ENCODE measurements around the gene ANKRD60.

Gene ANKRD60

GRCh38 chr20:58228484-58229197 is at the start of gene ANKRD60:
Gene ANKRD60, minus strand, starts transcription at chr20:58228653. Its CDS starts 0 bp downstream, at chr20:58228653.
- DNase-seq, result no peak

- DNase-seq, result no peak
These were observed 49.4 kb upstream of the ANKRD60 start for GRCh38 chr20:58277578-58278472.

GRCh38 chr20:58277107-58277506 is 48.7 kb upstream of the ANKRD60 start:
- DNase-seq, result no peak

- DNase-seq, result no peak
These were observed 45.9 kb upstream of the ANKRD60 start for GRCh38 chr20:58274384-58274783.

GRCh38 chr20:58271606-58272351 is 43.3 kb upstream of the ANKRD60 start:
- no peak for DNase-seq

GRCh38 chr20:58268936-58269619 is 40.6 kb upstream of the ANKRD60 start:
- DNase-seq, result no peak

- DNase-seq, result no peak
These were observed 40.0 kb upstream of the ANKRD60 start for GRCh38 chr20:58268421-58268821.

- DNase-seq, result no peak
These were observed 39.1 kb upstream of the ANKRD60 start for GRCh38 chr20:58267389-58268215.

GRCh38 chr20:58264271-58264670 is 35.8 kb upstream of the ANKRD60 start:
- no peak for DNase-seq

- DNase-seq, result no peak
These were observed 33.2 kb upstream of the ANKRD60 start for GRCh38 chr20:58261660-58262059.

- DNase-seq, result no peak
These were observed 31.6 kb upstream of the ANKRD60 start for GRCh38 chr20:58260006-58260405.

- DNase-seq, result no peak
These were observed 28.4 kb upstream of the ANKRD60 start for GRCh38 chr20:58256842-58257241.

- no peak for DNase-seq
These were observed 27.9 kb upstream of the ANKRD60 start for GRCh38 chr20:58256307-58256706.

GRCh38 chr20:58254890-58255289 is 26.4 kb upstream of the ANKRD60 start:
- no peak for DNase-seq

GRCh38 chr20:58251979-58252591 is 23.6 kb upstream of the ANKRD60 start:
- DNase-seq, result peak; percentile 73

GRCh38 chr20:58251348-58251978 is 23.0 kb upstream of the ANKRD60 start:
- DNase-seq, result no peak

- DNase-seq, result no peak
These were observed 17.9 kb upstream of the ANKRD60 start for GRCh38 chr20:58246346-58246745.

GRCh38 chr20:58245931-58246330 is 17.5 kb upstream of the ANKRD60 start:
- DNase-seq, result no peak

- DNase-seq, result no peak
These were observed 16.9 kb upstream of the ANKRD60 start for GRCh38 chr20:58245181-58245891.

GRCh38 chr20:58244517-58245030 is 16.1 kb upstream of the ANKRD60 start:
- no peak for DNase-seq

All from amniotic stem cell (primary cell).